ENCODE measurements around the gene ARHGEF2. TPM values are rescaled to one million over a fixed set of nuclear protein-coding genes. Genes with fewer than 3 reads are reported as not detected.

Gene ARHGEF2
- 164 TPM for total RNA-seq (2013)
- polyA plus RNA-seq (100 to 1,000 TPM in 1 of 3 donors, 10 to 100 TPM in 2; 15.4 to 271 (median 18.6) TPM), polyA minus RNA-seq (247 and 353 TPM in 2 replicates), total RNA-seq (228 to 310 (median 289) reads per million in 11 experiments)

DNA sequence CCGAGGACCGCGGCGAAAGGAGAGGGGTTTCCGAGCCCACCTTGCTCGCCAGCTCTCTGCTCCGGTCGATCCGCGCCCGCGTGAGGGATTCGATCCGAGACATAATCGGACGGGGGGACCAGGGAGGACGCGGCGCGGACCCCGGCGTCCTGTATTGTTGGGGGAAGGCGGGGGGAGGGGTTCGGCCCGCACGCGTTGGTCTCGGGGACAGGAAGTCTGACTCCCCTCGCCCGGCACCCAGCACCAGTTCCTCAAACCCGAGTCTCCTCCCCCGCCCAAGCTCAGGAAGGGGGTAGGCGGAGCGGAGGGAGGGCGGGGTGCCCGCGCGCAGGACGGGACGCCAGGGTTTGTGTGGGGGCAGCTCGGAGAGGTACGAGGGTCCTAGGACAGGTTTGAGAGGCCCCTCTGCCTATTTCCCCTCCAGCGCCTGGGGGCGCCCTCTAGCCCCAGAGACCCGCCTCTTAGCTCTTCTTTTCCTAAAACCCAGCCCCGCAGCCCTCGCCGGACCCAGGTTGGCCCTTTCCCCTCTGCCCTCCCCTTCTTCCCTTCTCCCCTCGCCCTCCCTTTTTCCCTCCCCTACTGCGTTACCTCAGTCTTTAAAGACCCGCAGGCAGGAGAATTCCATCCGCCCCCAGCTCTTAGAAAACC lies at the start of gene ARHGEF2:
Gene ARHGEF2, minus strand, starts transcription at position 223 of the 648 bp plus-strand sequence. Its CDS starts 120 bp downstream, at position 103.
- peak within 1 kb of the TSS; percentile 91 to 99 (median 96) for H3K27ac Mint-ChIP-seq
- peaks cover 30 to 48% of the 10 kb centered on the region in 2 donors for H3K36me3 Mint-ChIP-seq
- H3K4me1 Mint-ChIP-seq: peaks cover 69% of the 10 kb centered on the region

DNA sequence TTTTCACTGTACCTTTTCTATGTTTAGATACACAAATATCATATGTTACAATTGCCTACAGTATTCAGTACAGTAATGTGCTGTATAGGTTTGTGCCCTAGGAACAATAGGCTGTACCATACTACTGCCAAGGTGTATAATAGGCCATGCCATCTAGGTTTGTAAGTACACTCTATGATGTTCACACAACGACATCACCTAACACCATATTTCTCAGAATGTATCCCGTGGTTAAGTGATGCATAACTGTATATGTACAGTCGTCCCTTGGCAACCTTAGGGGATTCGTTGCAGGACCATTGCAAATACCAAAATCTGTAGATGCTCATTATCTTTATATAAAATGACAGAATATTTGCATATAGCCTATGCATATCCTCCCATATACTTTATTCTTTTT lies 48.2 kb upstream of the ARHGEF2 start:
- no peaks in the 10 kb centered on the region for H3K27me3 ChIP-seq (ENCODE audit: control insufficient read depth in 2 of 2, insufficient read depth in 2 of 2, low read length in 2 of 2)
- Mint-ChIP-seq H3K27me3 (ENCODE audit: low read depth in 3 of 3) (peaks cover 11 to 19% (median 17%) of the 10 kb centered on the region in 3 donors), H3K36me3 (no peaks in the 10 kb centered on the region), H3K27ac (no peak overlapping the region), H3K4me1 (peaks cover 4% of the 10 kb centered on the region), H3K4me3 (no peak overlapping the region), H3K9me3 (peaks cover 0 to 3% (median 0%) of the 10 kb centered on the region in 7 donors)
- no peaks in the 10 kb centered on the region for H3K36me3 ChIP-seq (replicated peaks in 1 of 2; ENCODE audit: control insufficient read depth in 1 of 2, insufficient read depth in 2 of 2, low read length in 2 of 2)
- DNase-seq: no peak
- WGBS (ENCODE audit: insufficient coverage): no CpG with 5 or more reads among the region's 4 CpGs
- no peak overlapping the region for H3K4me2 ChIP-seq (replicated peaks; ENCODE audit: extremely low read depth, low read length, poor library complexity, severe bottlenecking)
- H3K27ac ChIP-seq (ENCODE audit: low read depth in 1 of 2, low read length in 2 of 2): no peak overlapping the region
- H2AFZ ChIP-seq (ENCODE audit: insufficient read depth, low read depth, low read length, poor library complexity, severe bottlenecking): no peak overlapping the region
- no peaks in the 10 kb centered on the region for H4K20me1 ChIP-seq (ENCODE audit: insufficient read depth, low read length)
- H3K9ac ChIP-seq (ENCODE audit: insufficient read depth, low read length, poor library complexity, severe bottlenecking): no peak overlapping the region
- H3K4me3 ChIP-seq (replicated peaks in 1 of 3; ENCODE audit: low read depth in 2 of 3, low read length in 3 of 3): no peak overlapping the region
- no peaks in the 10 kb centered on the region for H3K79me2 ChIP-seq (ENCODE audit: insufficient read depth, low read length)
- intact Hi-C loops (cut with micrococcal nuclease): loop anchor here in 1 of 2 donors (2.0 kb wide), 1 partner anchor 24 kb away; no protein-coding TSS in a partner anchor
- no peaks in the 10 kb centered on the region for H3K4me1 ChIP-seq (ENCODE audit: control insufficient read depth in 1 of 2, insufficient read depth in 2 of 2, low read length in 2 of 2)
- H3K9me3 ChIP-seq (replicated peaks in 1 of 2; ENCODE audit: control insufficient read depth in 1 of 2, insufficient read depth in 1 of 2, low read length in 2 of 2): no peaks in the 10 kb centered on the region
- TF ChIP-seq, protein P1, sequence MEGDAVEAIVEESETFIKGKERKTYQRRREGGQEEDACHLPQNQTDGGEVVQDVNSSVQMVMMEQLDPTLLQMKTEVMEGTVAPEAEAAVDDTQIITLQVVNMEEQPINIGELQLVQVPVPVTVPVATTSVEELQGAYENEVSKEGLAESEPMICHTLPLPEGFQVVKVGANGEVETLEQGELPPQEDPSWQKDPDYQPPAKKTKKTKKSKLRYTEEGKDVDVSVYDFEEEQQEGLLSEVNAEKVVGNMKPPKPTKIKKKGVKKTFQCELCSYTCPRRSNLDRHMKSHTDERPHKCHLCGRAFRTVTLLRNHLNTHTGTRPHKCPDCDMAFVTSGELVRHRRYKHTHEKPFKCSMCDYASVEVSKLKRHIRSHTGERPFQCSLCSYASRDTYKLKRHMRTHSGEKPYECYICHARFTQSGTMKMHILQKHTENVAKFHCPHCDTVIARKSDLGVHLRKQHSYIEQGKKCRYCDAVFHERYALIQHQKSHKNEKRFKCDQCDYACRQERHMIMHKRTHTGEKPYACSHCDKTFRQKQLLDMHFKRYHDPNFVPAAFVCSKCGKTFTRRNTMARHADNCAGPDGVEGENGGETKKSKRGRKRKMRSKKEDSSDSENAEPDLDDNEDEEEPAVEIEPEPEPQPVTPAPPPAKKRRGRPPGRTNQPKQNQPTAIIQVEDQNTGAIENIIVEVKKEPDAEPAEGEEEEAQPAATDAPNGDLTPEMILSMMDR (IDR thresholded peaks at IDR 0.05): no peak

More for the DNA sequence above, at the start of gene ARHGEF2:
- Histone ChIP-seq H3K9me3 (replicated peaks in 1 of 2; ENCODE audit: control insufficient read depth in 1 of 2, insufficient read depth in 1 of 2, low read length in 2 of 2) (no peaks in the 10 kb centered on the region), H3K27me3 (ENCODE audit: control insufficient read depth in 2 of 2, insufficient read depth in 2 of 2, low read length in 2 of 2) (no peaks in the 10 kb centered on the region), H4K20me1 (ENCODE audit: insufficient read depth, low read length) (peaks cover 56% of the 10 kb centered on the region), H3K9ac (ENCODE audit: insufficient read depth, low read length, poor library complexity, severe bottlenecking) (peak within 1 kb of the TSS; percentile 99), H3K79me2 (ENCODE audit: insufficient read depth, low read length) (peaks cover 92% of the 10 kb centered on the region), H3K4me1 (ENCODE audit: control insufficient read depth in 1 of 2, insufficient read depth in 2 of 2, low read length in 2 of 2) (peaks cover 72 to 87% of the 10 kb centered on the region in 2 donors), H2AFZ (ENCODE audit: insufficient read depth, low read depth, low read length, poor library complexity, severe bottlenecking) (peak within 1 kb of the TSS; percentile 55), H3K4me3 (replicated peaks in 1 of 3; ENCODE audit: low read depth in 2 of 3, low read length in 3 of 3) (peak within 1 kb of the TSS; percentile 93 to 96 (median 94)), H3K36me3 (replicated peaks in 1 of 2; ENCODE audit: control insufficient read depth in 1 of 2, insufficient read depth in 2 of 2, low read length in 2 of 2) (peaks cover 6 to 9% of the 10 kb centered on the region in 2 donors), H3K4me2 (replicated peaks; ENCODE audit: extremely low read depth, low read length, poor library complexity, severe bottlenecking) (peak within 1 kb of the TSS; percentile 96), H3K27ac (ENCODE audit: low read depth in 1 of 2, low read length in 2 of 2) (peak within 1 kb of the TSS; percentile 81 to 97)
- H3K9me3 Mint-ChIP-seq: peaks cover 0 to 2% (median 0%) of the 10 kb centered on the region in 7 donors
- TF ChIP-seq, protein P1 (IDR thresholded peaks at IDR 0.05): no peak
- intact Hi-C loops (cut with micrococcal nuclease): no loop called here
- WGBS (ENCODE audit: insufficient coverage): under 1% methylated on average over 23 of the region's 52 CpGs
- peaks cover 0 to 5% (median 3%) of the 10 kb centered on the region in 3 donors for H3K27me3 Mint-ChIP-seq (ENCODE audit: low read depth in 3 of 3)
- peak within 1 kb of the TSS; percentile 96 to 98 for H3K4me3 Mint-ChIP-seq
- DNase-seq: peak; percentile 85 to 88 (median 86)
